Measurements from ENCODE around the gene CDH3. TPM values are rescaled to one million over a fixed set of nuclear protein-coding genes. Genes with fewer than 3 reads are reported as not detected.
"Not testable (repeated sequence)": the region's sequence is repeated elsewhere in the genome, so short reads cannot be mapped to it uniquely, and the experiment has no call there.

CDH3 gene
- polyA plus RNA-seq, 6 donors from 2014 or later: 0.25 TPM; not detected in 5

- Mint-ChIP-seq H3K27me3 (peaks cover 0 to 4% (median 0%) of the 10 kb centered on the region in 3 donors), H3K9me3 (no peaks in the 10 kb centered on the region), H3K4me3 (no peak overlapping the region), H3K36me3 (no peaks in the 10 kb centered on the region), H3K27ac (no peak overlapping the region), H3K4me1 (no peaks in the 10 kb centered on the region)
- ATAC-seq (ENCODE audit: low read depth in 2 of 2) (no peak), DNase-seq (no peak)
Observed at GRCh38 chr16:68695575-68695974, 50.5 kb downstream of the CDH3 start.

- Mint-ChIP-seq H3K4me1 (no peaks in the 10 kb centered on the region), H3K27ac (no peak overlapping the region), H3K36me3 (no peaks in the 10 kb centered on the region), H3K4me3 (no peak overlapping the region), H3K9me3 (no peaks in the 10 kb centered on the region), H3K27me3 (peaks cover 0 to 4% (median 0%) of the 10 kb centered on the region in 3 donors)
- DNase-seq (no peak), ATAC-seq (ENCODE audit: low read depth in 2 of 2) (no peak)
Observed at GRCh38 chr16:68696514-68696913, 51.4 kb downstream of the CDH3 start.

- peaks cover 0 to 4% (median 0%) of the 10 kb centered on the region in 3 donors for H3K27me3 Mint-ChIP-seq
- no peak for ATAC-seq (ENCODE audit: low read depth in 2 of 2)
- H3K36me3 Mint-ChIP-seq: no peaks in the 10 kb centered on the region
Observed at GRCh38 chr16:68698091-68698490, 53.0 kb downstream of the CDH3 start.

GRCh38 chr16:68700120-68700519, 55.0 kb downstream of the CDH3 start:
- ATAC-seq (ENCODE audit: low read depth in 2 of 2) (no peak), DNase-seq (no peak)
- H3K27me3 Mint-ChIP-seq: peaks cover 0 to 10% (median 4%) of the 10 kb centered on the region in 3 donors
- H3K4me1 Mint-ChIP-seq: peaks cover 0 to 4% (median 0%) of the 10 kb centered on the region in 3 donors
- no peaks in the 10 kb centered on the region for H3K9me3 Mint-ChIP-seq
- no peaks in the 10 kb centered on the region for H3K36me3 Mint-ChIP-seq
- H3K4me3 Mint-ChIP-seq: no peak overlapping the region
- H3K27ac Mint-ChIP-seq: no peak overlapping the region

More at GRCh38 chr16:68698091-68698490, 53.0 kb downstream of the CDH3 start:
- Mint-ChIP-seq H3K27ac (no peak overlapping the region), H3K9me3 (no peaks in the 10 kb centered on the region), H3K4me1 (no peaks in the 10 kb centered on the region), H3K4me3 (no peak overlapping the region)
- DNase-seq: no peak

GRCh38 chr16:68700831-68701230, 55.7 kb downstream of the CDH3 start:
- DNase-seq (no peak), ATAC-seq (ENCODE audit: low read depth in 2 of 2) (no peak)
- peaks cover 0 to 10% (median 4%) of the 10 kb centered on the region in 3 donors for H3K27me3 Mint-ChIP-seq
- no peaks in the 10 kb centered on the region for H3K36me3 Mint-ChIP-seq
- peaks cover 0 to 4% (median 0%) of the 10 kb centered on the region in 3 donors for H3K4me1 Mint-ChIP-seq
- no peaks in the 10 kb centered on the region for H3K9me3 Mint-ChIP-seq
- H3K27ac Mint-ChIP-seq: no peak overlapping the region
- no peak overlapping the region for H3K4me3 Mint-ChIP-seq

- H3K27me3 Mint-ChIP-seq: peaks cover 0 to 10% (median 9%) of the 10 kb centered on the region in 3 donors
- H3K36me3 Mint-ChIP-seq: no peaks in the 10 kb centered on the region
- no peaks in the 10 kb centered on the region for H3K9me3 Mint-ChIP-seq
- no peak overlapping the region for H3K27ac Mint-ChIP-seq
- ATAC-seq (ENCODE audit: low read depth in 2 of 2) (no peak), DNase-seq (peak; percentile 14)
- H3K4me1 Mint-ChIP-seq: peaks cover 0 to 4% (median 0%) of the 10 kb centered on the region in 3 donors
- H3K4me3 Mint-ChIP-seq: no peak overlapping the region
Observed at GRCh38 chr16:68704232-68704867, 59.2 kb downstream of the CDH3 start.

- ATAC-seq (ENCODE audit: low read depth in 2 of 2): no peak
- peaks cover 10 to 15% (median 13%) of the 10 kb centered on the region in 3 donors for H3K4me1 Mint-ChIP-seq
- no peak for DNase-seq
- H3K27ac Mint-ChIP-seq: no peak overlapping the region
- H3K4me3 Mint-ChIP-seq: no peak overlapping the region
- no peaks in the 10 kb centered on the region for H3K36me3 Mint-ChIP-seq
- H3K9me3 Mint-ChIP-seq: peaks cover 0 to 2% (median 0%) of the 10 kb centered on the region in 7 donors
- peaks cover 0 to 28% (median 27%) of the 10 kb centered on the region in 3 donors for H3K27me3 Mint-ChIP-seq
Observed at GRCh38 chr16:68707340-68708152, 62.4 kb downstream of the CDH3 start.

- Mint-ChIP-seq H3K27me3 (peaks cover 9 to 40% (median 35%) of the 10 kb centered on the region in 3 donors), H3K36me3 (no peaks in the 10 kb centered on the region), H3K4me3 (no peak overlapping the region), H3K4me1 (peaks cover 8 to 15% (median 10%) of the 10 kb centered on the region in 3 donors), H3K27ac (no peak overlapping the region), H3K9me3 (peaks cover 0 to 2% (median 0%) of the 10 kb centered on the region in 7 donors)
- ATAC-seq (ENCODE audit: low read depth in 2 of 2) (no peak), DNase-seq (no peak)
Observed at GRCh38 chr16:68710211-68710610, 65.1 kb downstream of the CDH3 start.

- Mint-ChIP-seq H3K36me3 (no peaks in the 10 kb centered on the region), H3K4me3 (peak overlapping the region in 3 of 8 donors; percentile 19 to 57 (median 25)), H3K4me1 (peaks cover 8 to 15% (median 10%) of the 10 kb centered on the region in 3 donors), H3K27ac (peak overlapping the region in 2 of 6 donors; percentile 20 to 91), H3K27me3 (peaks cover 9 to 40% (median 35%) of the 10 kb centered on the region in 3 donors), H3K9me3 (peaks cover 0 to 2% (median 0%) of the 10 kb centered on the region in 7 donors)
- DNase-seq: peak; percentile 5
- ATAC-seq (ENCODE audit: low read depth in 2 of 2): peak; percentile 41 to 44
Observed at GRCh38 chr16:68711421-68712139, 66.5 kb downstream of the CDH3 start.

- ATAC-seq (ENCODE audit: low read depth in 2 of 2) (no peak), DNase-seq (no peak)
- Mint-ChIP-seq H3K4me1 (peaks cover 8 to 15% (median 10%) of the 10 kb centered on the region in 3 donors), H3K4me3 (no peak overlapping the region), H3K9me3 (peaks cover 0 to 10% (median 0%) of the 10 kb centered on the region in 7 donors), H3K27me3 (peaks cover 9 to 40% (median 27%) of the 10 kb centered on the region in 3 donors), H3K27ac (no peak overlapping the region), H3K36me3 (no peaks in the 10 kb centered on the region)
Observed at GRCh38 chr16:68713361-68713760, 68.3 kb downstream of the CDH3 start.

- H3K4me3 Mint-ChIP-seq: no peak overlapping the region
- DNase-seq: no peak
- peak overlapping the region in 1 of 6 donors; percentile 54 for H3K27ac Mint-ChIP-seq
- H3K27me3 Mint-ChIP-seq: peaks cover 9 to 28% (median 15%) of the 10 kb centered on the region in 3 donors
- H3K4me1 Mint-ChIP-seq: peaks cover 10 to 14% (median 14%) of the 10 kb centered on the region in 3 donors
- peaks cover 0 to 8% (median 0%) of the 10 kb centered on the region in 7 donors for H3K9me3 Mint-ChIP-seq
- H3K36me3 Mint-ChIP-seq: no peaks in the 10 kb centered on the region
- no peak for ATAC-seq (ENCODE audit: low read depth in 2 of 2)
Observed at GRCh38 chr16:68715471-68715870, 70.4 kb downstream of the CDH3 start.

GRCh38 chr16:68716516-68716915, 71.4 kb downstream of the CDH3 start:
- not testable (repeated sequence) for H3K36me3 Mint-ChIP-seq; H3K4me3 Mint-ChIP-seq; H3K27ac Mint-ChIP-seq; DNase-seq; H3K9me3 Mint-ChIP-seq; ATAC-seq (ENCODE audit: low read depth in 2 of 2)
- Mint-ChIP-seq H3K27me3 (peaks cover 9 to 23% (median 9%) of the 10 kb centered on the region in 3 donors), H3K4me1 (peaks cover 3 to 13% (median 6%) of the 10 kb centered on the region in 3 donors)

GRCh38 chr16:68717684-68718083, 72.6 kb downstream of the CDH3 start:
- no peak for ATAC-seq (ENCODE audit: low read depth in 2 of 2)
- H3K4me1 Mint-ChIP-seq: peaks cover 0 to 10% (median 4%) of the 10 kb centered on the region in 3 donors
- no peaks in the 10 kb centered on the region for H3K36me3 Mint-ChIP-seq

More at GRCh38 chr16:68717684-68718083, 72.6 kb downstream of the CDH3 start:
- Mint-ChIP-seq H3K9me3 (peaks cover 0 to 8% (median 0%) of the 10 kb centered on the region in 7 donors), H3K4me3 (no peak overlapping the region), H3K27me3 (peaks cover 9 to 20% (median 9%) of the 10 kb centered on the region in 3 donors), H3K27ac (no peak overlapping the region)
- no peak for DNase-seq

Measured in naive B cell (primary cell).